WTC11 (cell line): Measurements from ENCODE around the gene HSBP1L1.

ENCODE experiments used
- ATF1 ChIP-seq: sonication (generic); formaldehyde crosslinking; IDR thresholded peaks from 2 replicates; pipeline ENCODE4 v1.8.1; 2023; ENCODE audit warnings: mild to moderate bottlenecking, moderate library complexity, missing genetic modification reagents
- CBFB ChIP-seq: sonication (generic); formaldehyde crosslinking; IDR thresholded peaks from 2 replicates; pipeline ENCODE4 v1.8.1; 2022; ENCODE audit warnings: mild to moderate bottlenecking, low read depth, missing genetic modification reagents
- CREB1 ChIP-seq: sonication (generic); formaldehyde crosslinking; IDR thresholded peaks from 2 replicates; pipeline ENCODE4 v1.8.0; 2023; ENCODE audit warnings: mild to moderate bottlenecking, missing genetic modification reagents
- FOXJ3 ChIP-seq: sonication (generic); formaldehyde crosslinking; IDR thresholded peaks from 2 replicates; pipeline ENCODE4 v1.9.0; 2021; ENCODE audit warnings: missing genetic modification reagents, mild to moderate bottlenecking, borderline replicate concordance
- IRF2 ChIP-seq: sonication (generic); formaldehyde crosslinking; IDR thresholded peaks from 2 replicates; pipeline ENCODE4 v1.8.0; 2022; ENCODE audit warnings: low read depth, missing genetic modification reagents, borderline replicate concordance
- JUN ChIP-seq: sonication (generic); formaldehyde crosslinking; IDR thresholded peaks from 2 replicates; pipeline ENCODE4 v1.8.0; 2023; ENCODE audit warnings: mild to moderate bottlenecking, missing genetic modification reagents
- USF2 ChIP-seq: sonication (generic); formaldehyde crosslinking; IDR thresholded peaks from 2 replicates; pipeline ENCODE4 v1.8.1; 2023; ENCODE audit warnings: mild to moderate bottlenecking, missing genetic modification reagents, moderate library complexity
- TF ChIP-seq, protein P1 (sequence below): fragments of 200-600 bp; IDR thresholded peaks from 2 replicates; pipeline ENCODE4 v1.8.0; 2022; ENCODE audit warnings: antibody characterized with exemption
- TF ChIP-seq, protein P2 (sequence below): sonication (generic); formaldehyde crosslinking; IDR thresholded peaks from 2 replicates; pipeline ENCODE4 v1.8.0; 2022; ENCODE audit warnings: mild to moderate bottlenecking, missing genetic modification reagents

GRCh38 chr18:79921984-79922965 is 42.2 kb upstream of the HSBP1L1 start:
- TF ChIP-seq CBFB (CRISPR knock-in tag) (no peak), JUN (CRISPR knock-in tag) (no peak), ATF1 (CRISPR knock-in tag) (no peak), FOXJ3 (CRISPR knock-in tag) (no peak), USF2 (CRISPR knock-in tag) (no peak), IRF2 (CRISPR knock-in tag) (no peak), CREB1 (CRISPR knock-in tag) (no peak)
- TF ChIP-seq, protein P1, sequence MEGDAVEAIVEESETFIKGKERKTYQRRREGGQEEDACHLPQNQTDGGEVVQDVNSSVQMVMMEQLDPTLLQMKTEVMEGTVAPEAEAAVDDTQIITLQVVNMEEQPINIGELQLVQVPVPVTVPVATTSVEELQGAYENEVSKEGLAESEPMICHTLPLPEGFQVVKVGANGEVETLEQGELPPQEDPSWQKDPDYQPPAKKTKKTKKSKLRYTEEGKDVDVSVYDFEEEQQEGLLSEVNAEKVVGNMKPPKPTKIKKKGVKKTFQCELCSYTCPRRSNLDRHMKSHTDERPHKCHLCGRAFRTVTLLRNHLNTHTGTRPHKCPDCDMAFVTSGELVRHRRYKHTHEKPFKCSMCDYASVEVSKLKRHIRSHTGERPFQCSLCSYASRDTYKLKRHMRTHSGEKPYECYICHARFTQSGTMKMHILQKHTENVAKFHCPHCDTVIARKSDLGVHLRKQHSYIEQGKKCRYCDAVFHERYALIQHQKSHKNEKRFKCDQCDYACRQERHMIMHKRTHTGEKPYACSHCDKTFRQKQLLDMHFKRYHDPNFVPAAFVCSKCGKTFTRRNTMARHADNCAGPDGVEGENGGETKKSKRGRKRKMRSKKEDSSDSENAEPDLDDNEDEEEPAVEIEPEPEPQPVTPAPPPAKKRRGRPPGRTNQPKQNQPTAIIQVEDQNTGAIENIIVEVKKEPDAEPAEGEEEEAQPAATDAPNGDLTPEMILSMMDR: no peak
- TF ChIP-seq, protein P2, sequence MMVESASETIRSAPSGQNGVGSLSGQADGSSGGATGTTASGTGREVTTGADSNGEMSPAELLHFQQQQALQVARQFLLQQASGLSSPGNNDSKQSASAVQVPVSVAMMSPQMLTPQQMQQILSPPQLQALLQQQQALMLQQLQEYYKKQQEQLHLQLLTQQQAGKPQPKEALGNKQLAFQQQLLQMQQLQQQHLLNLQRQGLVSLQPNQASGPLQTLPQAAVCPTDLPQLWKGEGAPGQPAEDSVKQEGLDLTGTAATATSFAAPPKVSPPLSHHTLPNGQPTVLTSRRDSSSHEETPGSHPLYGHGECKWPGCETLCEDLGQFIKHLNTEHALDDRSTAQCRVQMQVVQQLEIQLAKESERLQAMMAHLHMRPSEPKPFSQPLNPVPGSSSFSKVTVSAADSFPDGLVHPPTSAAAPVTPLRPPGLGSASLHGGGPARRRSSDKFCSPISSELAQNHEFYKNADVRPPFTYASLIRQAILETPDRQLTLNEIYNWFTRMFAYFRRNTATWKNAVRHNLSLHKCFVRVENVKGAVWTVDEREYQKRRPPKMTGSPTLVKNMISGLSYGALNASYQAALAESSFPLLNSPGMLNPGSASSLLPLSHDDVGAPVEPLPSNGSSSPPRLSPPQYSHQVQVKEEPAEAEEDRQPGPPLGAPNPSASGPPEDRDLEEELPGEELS (CRISPR knock-in tag): no peak
